GM18517 (cell line): ENCODE data around the gene SLC25A18.
"Not testable (repeated sequence)": the region's sequence is repeated elsewhere in the genome, so short reads cannot be mapped to it uniquely, and the experiment has no call there.

Experiments used
- ATAC-seq: cut with Tn5 transposase; IDR thresholded peaks from one replicate; pipeline ENCODE4 v1.9.1; 2021; ENCODE audit warnings: mild to moderate bottlenecking, moderate library complexity; ENCODE audit not compliant: unreplicated experiment

SLC25A18 gene

GRCh38 chr22:17562906-17563870, at the start of gene SLC25A18:
TSS of gene SLC25A18 (plus strand) at chr22:17563498. CDS start at chr22:17579945, 16,447 bp downstream.
- no peak for ATAC-seq

- no peak for ATAC-seq
Measured at GRCh38 chr22:17513612-17514011, 49.7 kb upstream of the SLC25A18 start.

- no peak for ATAC-seq
Measured at GRCh38 chr22:17514084-17514483, 49.2 kb upstream of the SLC25A18 start.

GRCh38 chr22:17518406-17518805, 44.9 kb upstream of the SLC25A18 start:
- ATAC-seq: no peak

- ATAC-seq: not testable (repeated sequence)
Measured at GRCh38 chr22:17521971-17522370, 41.3 kb upstream of the SLC25A18 start.

- ATAC-seq: no peak
Measured at GRCh38 chr22:17523925-17524324, 39.4 kb upstream of the SLC25A18 start.

- ATAC-seq: no peak
Measured at GRCh38 chr22:17536269-17536668, 27.0 kb upstream of the SLC25A18 start.

GRCh38 chr22:17537155-17537554, 26.1 kb upstream of the SLC25A18 start:
- ATAC-seq: no peak

- ATAC-seq: no peak
Measured at GRCh38 chr22:17540481-17540880, 22.8 kb upstream of the SLC25A18 start.

- no peak for ATAC-seq
Measured at GRCh38 chr22:17541476-17541875, 21.8 kb upstream of the SLC25A18 start.

- no peak for ATAC-seq
Measured at GRCh38 chr22:17542452-17542851, 20.8 kb upstream of the SLC25A18 start.

- no peak for ATAC-seq
Measured at GRCh38 chr22:17548010-17548755, 15.1 kb upstream of the SLC25A18 start.

- no peak for ATAC-seq
Measured at GRCh38 chr22:17548756-17549035, 14.6 kb upstream of the SLC25A18 start.

GRCh38 chr22:17549183-17549582, 14.1 kb upstream of the SLC25A18 start:
- ATAC-seq: no peak

GRCh38 chr22:17549655-17550054, 13.6 kb upstream of the SLC25A18 start:
- ATAC-seq: no peak

GRCh38 chr22:17552737-17553136, 10.6 kb upstream of the SLC25A18 start:
- no peak for ATAC-seq

GRCh38 chr22:17554814-17555213, 8.5 kb upstream of the SLC25A18 start:
- ATAC-seq: no peak

GRCh38 chr22:17559188-17559587, 4.1 kb upstream of the SLC25A18 start:
- ATAC-seq: no peak

GRCh38 chr22:17563936-17564391, 666 bp downstream of the SLC25A18 start:
- no peak for ATAC-seq

- not testable (repeated sequence) for ATAC-seq
Measured at GRCh38 chr22:17566016-17566687, 2.9 kb downstream of the SLC25A18 start.

- ATAC-seq: no peak
Measured at GRCh38 chr22:17566776-17567175, 3.5 kb downstream of the SLC25A18 start.
